NT2/D1 (cell line): ENCODE measurements around the gene CCR7.

Experiments
- YY1 ChIP-seq: IDR thresholded peaks from 2 replicates; pipeline ENCODE4 v1.6.1; 2011; ENCODE audit not compliant: insufficient read length, insufficient read depth
- ZNF274 ChIP-seq: IDR thresholded peaks from 2 replicates; pipeline ENCODE4 v1.6.1; 2011; ENCODE audit warnings: mild to moderate bottlenecking, low read depth, low read length

DNA sequence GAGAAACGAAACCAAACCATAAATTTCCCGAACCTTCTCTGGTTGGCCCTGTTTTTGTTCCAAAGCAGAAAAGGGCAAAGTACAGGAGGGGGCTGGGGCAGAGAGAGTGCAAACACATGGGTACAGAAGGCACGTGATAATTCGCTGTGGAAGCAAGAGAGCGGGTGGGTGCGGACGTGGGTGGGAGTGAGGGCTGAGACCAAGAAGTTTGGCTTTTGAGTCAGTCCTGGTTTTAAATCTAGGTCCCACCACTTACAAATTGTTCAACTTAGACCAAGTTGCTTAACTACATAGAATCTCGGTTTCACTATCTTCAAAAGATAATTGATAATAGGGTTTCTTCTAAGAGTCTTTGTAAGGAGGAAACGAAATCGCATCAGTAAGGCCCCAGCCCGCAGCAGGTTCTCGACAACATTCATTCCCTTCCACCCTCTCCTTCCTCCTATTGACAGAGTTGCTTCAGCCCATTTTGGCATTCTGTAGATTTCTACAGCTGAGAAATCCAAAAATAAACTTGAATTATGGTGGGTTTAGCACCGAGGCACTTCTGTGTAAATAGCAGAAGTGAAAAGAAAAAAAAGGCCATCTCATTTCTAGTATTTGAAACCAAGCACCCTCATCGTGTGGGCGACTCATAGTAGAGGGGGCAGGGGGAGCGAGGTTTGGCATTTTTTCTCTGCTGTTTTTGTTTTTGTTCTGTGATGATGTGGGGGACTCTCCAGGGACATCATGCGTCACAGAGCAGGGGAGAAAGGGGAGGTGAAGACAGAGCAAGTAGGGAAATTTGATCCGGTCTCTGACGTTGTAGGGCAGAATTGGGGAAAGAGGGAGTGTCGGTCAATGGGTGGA lies 33.6 kb upstream of the CCR7 start:
- no peak for TF ChIP-seq ZNF274
- no peak for TF ChIP-seq YY1
